Measurements from ENCODE around the gene PRR5L.
A peak's percentile ranks its signal among the peaks of the same experiment; 100 is the strongest.

Gene PRR5L

GRCh38 chr11:36498721-36499120, 202.6 kb downstream of the PRR5L start:
- no peak overlapping the region for H4K91ac ChIP-seq (ENCODE audit: low read depth, low read length, poor library complexity)
- no peak overlapping the region for H4K8ac ChIP-seq (ENCODE audit: low read depth, low read length)
- H2BK15ac ChIP-seq (ENCODE audit: low read length) = no peak overlapping the region
- H3K9me3 ChIP-seq (replicated peaks in 1 of 2; ENCODE audit: control insufficient read depth in 2 of 2, insufficient read depth in 1 of 2, low read depth in 1 of 2, low read length in 2 of 2) = no peaks in the 10 kb centered on the region
- DNase-seq (ENCODE audit: low spot score) = no peak
- no peaks in the 10 kb centered on the region for H3K79me1 ChIP-seq (ENCODE audit: low read depth, low read length)
- no peak overlapping the region for H3K4ac ChIP-seq (ENCODE audit: low read length)
- H2BK120ac ChIP-seq (ENCODE audit: low read depth, low read length) = no peak overlapping the region
- no peak overlapping the region for H2AFZ ChIP-seq (ENCODE audit: low read length)
- H3K27me3 ChIP-seq (ENCODE audit: control insufficient read depth in 3 of 3, insufficient read depth in 3 of 3, low read depth in 1 of 3, low read length in 3 of 3) = no peaks in the 10 kb centered on the region
- no peak overlapping the region for H3K14ac ChIP-seq (ENCODE audit: low read length)
- no peak overlapping the region for H2AK5ac ChIP-seq (ENCODE audit: low read depth, low read length)
- H3K4me3 ChIP-seq (ENCODE audit: low read length in 2 of 2) = no peak overlapping the region
- no peak overlapping the region for H3K18ac ChIP-seq (ENCODE audit: low read length)
- no peak overlapping the region for H3K9ac ChIP-seq (ENCODE audit: low read depth, low read length, poor library complexity)
- H2BK12ac ChIP-seq (ENCODE audit: low read length) = no peak overlapping the region
- H3K27ac ChIP-seq (replicated peaks; ENCODE audit: low read length) = no peak overlapping the region
- H2BK5ac ChIP-seq (ENCODE audit: low read length) = no peak overlapping the region
- H3K4me2 ChIP-seq (ENCODE audit: insufficient read depth, low read length, poor library complexity, severe bottlenecking) = no peak overlapping the region
- no peak overlapping the region for H3K23ac ChIP-seq (ENCODE audit: low read depth, low read length, poor library complexity)
- peaks cover 2 to 70% of the 10 kb centered on the region in 2 donors for H3K36me3 ChIP-seq (replicated peaks in 1 of 2; ENCODE audit: control insufficient read depth in 2 of 2, insufficient read depth in 2 of 2, low read length in 2 of 2)
- no CpG with 5 or more reads among the region's 1 CpG for WGBS, 2 donors (ENCODE audit: extremely low coverage in 2 of 2, insufficient read length in 2 of 2, insufficient replicate concordance in 1 of 2)
- peaks cover 8 to 26% of the 10 kb centered on the region in 2 donors for H3K4me1 ChIP-seq (ENCODE audit: control insufficient read depth in 2 of 2, insufficient read depth in 1 of 2, low read depth in 1 of 2, low read length in 2 of 2)

GRCh38 chr11:36499315-36499714, 203.2 kb downstream of the PRR5L start:
- H3K4me3 ChIP-seq (ENCODE audit: low read length in 2 of 2) = no peak overlapping the region
- H4K8ac ChIP-seq (ENCODE audit: low read depth, low read length) = no peak overlapping the region
- H2BK5ac ChIP-seq (ENCODE audit: low read length) = no peak overlapping the region
- no peak overlapping the region for H3K18ac ChIP-seq (ENCODE audit: low read length)
- H2AK5ac ChIP-seq (ENCODE audit: low read depth, low read length) = no peak overlapping the region
- H3K14ac ChIP-seq (ENCODE audit: low read length) = no peak overlapping the region
- no peak overlapping the region for H3K27ac ChIP-seq (replicated peaks; ENCODE audit: low read length)
- no peak overlapping the region for H3K23ac ChIP-seq (ENCODE audit: low read depth, low read length, poor library complexity)
- H2BK15ac ChIP-seq (ENCODE audit: low read length) = no peak overlapping the region
- H3K36me3 ChIP-seq (replicated peaks in 1 of 2; ENCODE audit: control insufficient read depth in 2 of 2, insufficient read depth in 2 of 2, low read length in 2 of 2) = peaks cover 0 to 70% of the 10 kb centered on the region in 2 donors
- no peak overlapping the region for H3K4ac ChIP-seq (ENCODE audit: low read length)
- no peak overlapping the region for H2BK12ac ChIP-seq (ENCODE audit: low read length)
- no peak overlapping the region for H3K9ac ChIP-seq (ENCODE audit: low read depth, low read length, poor library complexity)
- H2AFZ ChIP-seq (ENCODE audit: low read length) = no peak overlapping the region
- H3K9me3 ChIP-seq (replicated peaks in 1 of 2; ENCODE audit: control insufficient read depth in 2 of 2, insufficient read depth in 1 of 2, low read depth in 1 of 2, low read length in 2 of 2) = no peaks in the 10 kb centered on the region
- H3K27me3 ChIP-seq (ENCODE audit: control insufficient read depth in 3 of 3, insufficient read depth in 3 of 3, low read depth in 1 of 3, low read length in 3 of 3) = no peaks in the 10 kb centered on the region
- no peak for DNase-seq (ENCODE audit: low spot score)
- no peak overlapping the region for H2BK120ac ChIP-seq (ENCODE audit: low read depth, low read length)
- peaks cover 8 to 26% of the 10 kb centered on the region in 2 donors for H3K4me1 ChIP-seq (ENCODE audit: control insufficient read depth in 2 of 2, insufficient read depth in 1 of 2, low read depth in 1 of 2, low read length in 2 of 2)
- no peaks in the 10 kb centered on the region for H3K79me1 ChIP-seq (ENCODE audit: low read depth, low read length)
- WGBS, 2 donors (ENCODE audit: extremely low coverage in 2 of 2, insufficient read length in 2 of 2, insufficient replicate concordance in 1 of 2) = no CpG with 5 or more reads among the region's 4 CpGs
- H3K4me2 ChIP-seq (ENCODE audit: insufficient read depth, low read length, poor library complexity, severe bottlenecking) = no peak overlapping the region
- H4K91ac ChIP-seq (ENCODE audit: low read depth, low read length, poor library complexity) = no peak overlapping the region

- no peak overlapping the region for H2AFZ ChIP-seq (ENCODE audit: low read length)
- H3K4me3 ChIP-seq (ENCODE audit: low read length in 2 of 2) = no peak overlapping the region
- peaks cover 0 to 69% of the 10 kb centered on the region in 2 donors for H3K36me3 ChIP-seq (replicated peaks in 1 of 2; ENCODE audit: control insufficient read depth in 2 of 2, insufficient read depth in 2 of 2, low read length in 2 of 2)
- no CpG with 5 or more reads among the region's 1 CpG for WGBS, 2 donors (ENCODE audit: extremely low coverage in 2 of 2, insufficient read length in 2 of 2, insufficient replicate concordance in 1 of 2)
- no peak overlapping the region for H2BK120ac ChIP-seq (ENCODE audit: low read depth, low read length)
- no peak overlapping the region for H2AK5ac ChIP-seq (ENCODE audit: low read depth, low read length)
- no peak overlapping the region for H3K4me2 ChIP-seq (ENCODE audit: insufficient read depth, low read length, poor library complexity, severe bottlenecking)
- H3K27ac ChIP-seq (replicated peaks; ENCODE audit: low read length) = peak overlapping the region; percentile 65
- H3K18ac ChIP-seq (ENCODE audit: low read length) = peak overlapping the region; percentile 20
- H4K8ac ChIP-seq (ENCODE audit: low read depth, low read length) = no peak overlapping the region
- no peak overlapping the region for H3K23ac ChIP-seq (ENCODE audit: low read depth, low read length, poor library complexity)
- DNase-seq (ENCODE audit: low spot score) = peak; percentile 44
- H2BK15ac ChIP-seq (ENCODE audit: low read length) = no peak overlapping the region
- H3K4me1 ChIP-seq (ENCODE audit: control insufficient read depth in 2 of 2, insufficient read depth in 1 of 2, low read depth in 1 of 2, low read length in 2 of 2) = peaks cover 8 to 26% of the 10 kb centered on the region in 2 donors
- H3K4ac ChIP-seq (ENCODE audit: low read length) = no peak overlapping the region
- H3K9me3 ChIP-seq (replicated peaks in 1 of 2; ENCODE audit: control insufficient read depth in 2 of 2, insufficient read depth in 1 of 2, low read depth in 1 of 2, low read length in 2 of 2) = no peaks in the 10 kb centered on the region
- no peak overlapping the region for H2BK12ac ChIP-seq (ENCODE audit: low read length)
- no peak overlapping the region for H3K14ac ChIP-seq (ENCODE audit: low read length)
- H4K91ac ChIP-seq (ENCODE audit: low read depth, low read length, poor library complexity) = no peak overlapping the region
- H3K9ac ChIP-seq (ENCODE audit: low read depth, low read length, poor library complexity) = no peak overlapping the region
- no peaks in the 10 kb centered on the region for H3K27me3 ChIP-seq (ENCODE audit: control insufficient read depth in 3 of 3, insufficient read depth in 3 of 3, low read depth in 1 of 3, low read length in 3 of 3)
- no peak overlapping the region for H2BK5ac ChIP-seq (ENCODE audit: low read length)
- H3K79me1 ChIP-seq (ENCODE audit: low read depth, low read length) = no peaks in the 10 kb centered on the region
These were observed 204.2 kb downstream of the PRR5L start for GRCh38 chr11:36500315-36500721.

- Histone ChIP-seq H2BK12ac (ENCODE audit: low read length) (no peak overlapping the region), H3K9me3 (replicated peaks in 1 of 2; ENCODE audit: control insufficient read depth in 2 of 2, insufficient read depth in 1 of 2, low read depth in 1 of 2, low read length in 2 of 2) (no peaks in the 10 kb centered on the region), H2BK15ac (ENCODE audit: low read length) (no peak overlapping the region), H3K27me3 (ENCODE audit: control insufficient read depth in 3 of 3, insufficient read depth in 3 of 3, low read depth in 1 of 3, low read length in 3 of 3) (no peaks in the 10 kb centered on the region), H3K4me1 (ENCODE audit: control insufficient read depth in 2 of 2, insufficient read depth in 1 of 2, low read depth in 1 of 2, low read length in 2 of 2) (peaks cover 8 to 26% of the 10 kb centered on the region in 2 donors), H2BK5ac (ENCODE audit: low read length) (no peak overlapping the region), H3K27ac (replicated peaks; ENCODE audit: low read length) (peak overlapping the region; percentile 54), H3K36me3 (replicated peaks in 1 of 2; ENCODE audit: control insufficient read depth in 2 of 2, insufficient read depth in 2 of 2, low read length in 2 of 2) (peaks cover 0 to 63% of the 10 kb centered on the region in 2 donors), H4K91ac (ENCODE audit: low read depth, low read length, poor library complexity) (no peak overlapping the region), H4K8ac (ENCODE audit: low read depth, low read length) (no peak overlapping the region), H2AFZ (ENCODE audit: low read length) (no peak overlapping the region), H3K23ac (ENCODE audit: low read depth, low read length, poor library complexity) (no peak overlapping the region), H3K14ac (ENCODE audit: low read length) (no peak overlapping the region), H2BK120ac (ENCODE audit: low read depth, low read length) (no peak overlapping the region), H3K4me2 (ENCODE audit: insufficient read depth, low read length, poor library complexity, severe bottlenecking) (no peak overlapping the region), H3K4ac (ENCODE audit: low read length) (no peak overlapping the region), H3K79me1 (ENCODE audit: low read depth, low read length) (no peaks in the 10 kb centered on the region), H2AK5ac (ENCODE audit: low read depth, low read length) (no peak overlapping the region), H3K4me3 (ENCODE audit: low read length in 2 of 2) (no peak overlapping the region), H3K18ac (ENCODE audit: low read length) (no peak overlapping the region), H3K9ac (ENCODE audit: low read depth, low read length, poor library complexity) (no peak overlapping the region)
- WGBS, 2 donors (ENCODE audit: extremely low coverage in 2 of 2, insufficient read length in 2 of 2, insufficient replicate concordance in 1 of 2) = no CpG with 5 or more reads among the region's 5 CpGs
- no peak for DNase-seq (ENCODE audit: low spot score)
These were observed 205.1 kb downstream of the PRR5L start for GRCh38 chr11:36501236-36501635.
